ENCODE measurements around the gene ZGPAT.

ZGPAT gene

GRCh38 chr20:63691711-63692435 is 16.0 kb upstream of the ZGPAT start:
- FAIRE-seq (no peak), DNase-seq (ENCODE audit: extremely low spot score, insufficient read length, low read depth) (no peak)

- DNase-seq (ENCODE audit: extremely low spot score, insufficient read length, low read depth) (no peak), FAIRE-seq (no peak)
These were observed 15.3 kb upstream of the ZGPAT start for GRCh38 chr20:63692436-63693082.

- no peak for DNase-seq (ENCODE audit: extremely low spot score, insufficient read length, low read depth)
- FAIRE-seq, result no peak
These were observed 14.6 kb upstream of the ZGPAT start for GRCh38 chr20:63693083-63693732.

GRCh38 chr20:63693733-63694583 is 13.9 kb upstream of the ZGPAT start:
- FAIRE-seq (no peak), DNase-seq (ENCODE audit: extremely low spot score, insufficient read length, low read depth) (no peak)

GRCh38 chr20:63694584-63695423 is 13.0 kb upstream of the ZGPAT start:
- FAIRE-seq (no peak), DNase-seq (ENCODE audit: extremely low spot score, insufficient read length, low read depth) (no peak)

GRCh38 chr20:63695424-63696305 is 12.2 kb upstream of the ZGPAT start:
- DNase-seq (ENCODE audit: extremely low spot score, insufficient read length, low read depth), result no peak
- FAIRE-seq, result no peak

- no peak for DNase-seq (ENCODE audit: extremely low spot score, insufficient read length, low read depth)
- no peak for FAIRE-seq
These were observed 11.6 kb upstream of the ZGPAT start for GRCh38 chr20:63696306-63696627.

- FAIRE-seq, result no peak
These were observed 11.0 kb upstream of the ZGPAT start, which contains the start of gene TNFRSF6B for GRCh38 chr20:63696628-63697356. TSS of gene TNFRSF6B (plus strand) at chr20:63696652. CDS start at chr20:63696768, 116 bp downstream.

GRCh38 chr20:63697357-63697867 is 10.4 kb upstream of the ZGPAT start:
- DNase-seq (ENCODE audit: extremely low spot score, insufficient read length, low read depth) (no peak), FAIRE-seq (no peak)

More at GRCh38 chr20:63696628-63697356, 11.0 kb upstream of the ZGPAT start, which contains the start of gene TNFRSF6B:
- no peak for DNase-seq (ENCODE audit: extremely low spot score, insufficient read length, low read depth)

- FAIRE-seq (no peak), DNase-seq (ENCODE audit: extremely low spot score, insufficient read length, low read depth) (no peak)
These were observed 9.8 kb upstream of the ZGPAT start for GRCh38 chr20:63697868-63698545.

GRCh38 chr20:63698739-63699465 is 8.9 kb upstream of the ZGPAT start:
- no peak for DNase-seq (ENCODE audit: extremely low spot score, insufficient read length, low read depth)
- FAIRE-seq, result no peak

GRCh38 chr20:63699466-63700198 is 8.2 kb upstream of the ZGPAT start:
- FAIRE-seq, result no peak
- DNase-seq (ENCODE audit: extremely low spot score, insufficient read length, low read depth), result no peak

GRCh38 chr20:63700199-63701050 is 7.4 kb upstream of the ZGPAT start:
- FAIRE-seq, result no peak
- no peak for DNase-seq (ENCODE audit: extremely low spot score, insufficient read length, low read depth)

- no peak for FAIRE-seq
- DNase-seq (ENCODE audit: extremely low spot score, insufficient read length, low read depth), result no peak
These were observed 6.8 kb upstream of the ZGPAT start for GRCh38 chr20:63701051-63701328.

- FAIRE-seq, result no peak
- no peak for DNase-seq (ENCODE audit: extremely low spot score, insufficient read length, low read depth)
These were observed 6.4 kb upstream of the ZGPAT start for GRCh38 chr20:63701329-63702035.

Measured in GM18507 (cell line).